ENCODE measurements around the gene TST.

The TST gene

DNA sequence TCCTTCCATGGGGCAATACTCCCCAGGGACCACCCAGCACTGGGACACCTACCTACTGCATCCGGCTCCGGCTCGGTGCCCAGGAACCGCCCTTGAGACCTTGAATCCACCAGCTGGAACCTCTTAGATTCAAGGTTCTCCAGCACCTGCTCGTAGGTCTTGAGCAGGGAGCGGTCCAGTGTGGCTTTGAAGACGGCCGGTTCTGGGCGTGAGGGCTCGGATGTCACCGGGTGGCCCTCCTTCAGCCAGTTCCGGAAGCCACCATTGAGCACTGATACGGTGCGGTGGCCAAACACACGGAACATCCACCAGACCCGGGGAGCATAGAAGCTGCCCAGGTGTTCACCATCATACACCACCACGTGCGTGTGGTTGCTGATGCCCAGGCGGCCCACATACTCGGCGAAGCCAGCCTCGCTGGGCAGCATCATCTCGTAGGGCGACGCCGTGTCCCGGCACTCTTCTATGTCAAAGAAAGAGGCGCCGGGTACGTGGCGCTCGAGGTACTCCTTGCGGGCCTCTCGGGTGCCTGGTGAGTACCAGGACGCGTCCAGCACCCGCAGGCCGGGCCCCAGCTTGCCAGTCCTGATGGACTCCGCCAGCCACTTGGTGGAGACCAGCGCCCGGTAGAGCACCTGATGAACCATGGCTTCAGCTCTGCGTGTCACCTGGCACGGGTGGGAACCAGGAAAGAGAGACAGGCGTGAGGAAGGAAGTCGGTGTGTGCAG is 997 bp downstream of the TST start:
- peak overlapping the region; percentile 88; the same call in 1 of the 2 replicates for H3K4me3 ChIP-seq (ENCODE audit: low read length)
- TF ChIP-seq ZNF274 (IDR thresholded peaks at IDR 0.05; ENCODE audit: low read depth, low read length), result no peak

DNA sequence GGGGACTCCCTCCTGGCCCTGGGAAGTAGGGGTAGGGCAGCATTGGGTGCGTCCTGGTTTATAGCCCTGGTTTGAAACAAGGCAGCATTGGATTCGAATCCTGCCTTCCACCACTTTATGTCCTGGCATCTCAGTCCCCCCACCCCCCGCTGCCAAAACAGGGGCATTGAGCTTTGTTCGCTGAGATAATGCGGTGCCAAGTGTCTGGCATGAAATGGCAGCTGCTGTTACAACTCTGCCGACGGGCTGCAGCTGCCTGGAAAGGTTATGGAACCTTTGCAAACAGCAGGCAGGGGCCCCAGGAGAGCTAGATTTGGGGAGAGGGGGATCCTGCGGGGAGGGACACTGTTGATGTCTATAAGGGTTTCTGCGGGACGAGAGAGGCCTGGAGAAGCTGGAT is 1.9 kb downstream of the TST start:
- no peak overlapping the region for H3K4me3 ChIP-seq (ENCODE audit: low read length)
- no peak for TF ChIP-seq ZNF274 (IDR thresholded peaks at IDR 0.05; ENCODE audit: low read depth, low read length)

DNA sequence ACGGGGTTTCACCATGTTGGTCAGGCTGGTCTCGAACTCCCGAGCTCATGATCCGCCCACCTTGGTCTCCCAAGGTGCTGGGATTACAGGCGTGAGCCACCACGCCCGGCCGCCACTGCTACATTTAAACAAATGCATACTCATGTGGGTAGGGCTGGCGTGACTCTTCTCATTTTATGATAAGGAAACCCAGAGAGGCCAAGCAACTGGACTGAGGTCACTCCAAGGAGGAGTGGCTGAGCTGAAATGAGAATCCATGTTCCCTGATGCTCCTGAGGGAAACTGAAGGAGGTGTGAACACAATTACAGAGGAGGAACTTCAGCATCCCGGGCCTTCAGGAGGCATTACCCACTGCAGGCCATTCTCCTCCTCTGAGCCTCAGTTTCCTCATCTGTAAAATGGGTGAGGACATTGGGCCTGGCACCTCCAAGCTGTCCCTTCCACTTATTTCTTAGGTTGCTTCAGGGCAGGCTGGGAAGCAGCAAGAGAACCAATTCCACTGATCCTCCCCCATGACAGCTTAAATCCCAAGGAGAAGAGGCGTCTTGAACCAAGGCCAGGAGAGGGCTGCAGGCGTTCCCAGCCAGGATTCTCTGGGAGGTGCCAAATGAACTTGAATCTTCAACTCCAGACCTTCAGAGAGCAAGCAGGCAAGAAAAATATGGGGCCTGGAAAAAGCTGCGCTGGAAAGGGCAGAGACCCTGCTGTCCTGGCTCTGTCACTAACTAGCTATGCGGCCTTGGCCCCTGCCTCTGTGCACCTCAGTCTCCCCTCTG is 2.9 kb downstream of the TST start:
- TF ChIP-seq ZNF274 (IDR thresholded peaks at IDR 0.05; ENCODE audit: low read depth, low read length), result no peak
- no peak overlapping the region for H3K4me3 ChIP-seq (ENCODE audit: low read length)

DNA sequence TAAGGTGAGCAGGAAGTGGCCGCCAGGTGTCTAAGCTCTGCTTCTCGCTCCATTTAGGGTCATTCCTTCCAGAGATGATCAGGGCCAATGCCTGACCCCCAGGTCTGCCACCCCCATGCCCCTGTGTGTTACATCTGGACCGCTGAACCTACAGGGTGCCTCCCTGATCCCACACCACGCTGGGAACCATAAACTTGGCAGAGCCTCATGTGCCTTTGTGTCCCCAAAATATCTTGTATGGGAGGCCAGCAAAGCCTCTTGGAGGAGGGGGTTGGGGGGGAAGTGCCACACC is 3.7 kb downstream of the TST start:
- TF ChIP-seq ZNF274 (IDR thresholded peaks at IDR 0.05; ENCODE audit: low read depth, low read length), result no peak
- no peak overlapping the region for H3K4me3 ChIP-seq (ENCODE audit: low read length)

DNA sequence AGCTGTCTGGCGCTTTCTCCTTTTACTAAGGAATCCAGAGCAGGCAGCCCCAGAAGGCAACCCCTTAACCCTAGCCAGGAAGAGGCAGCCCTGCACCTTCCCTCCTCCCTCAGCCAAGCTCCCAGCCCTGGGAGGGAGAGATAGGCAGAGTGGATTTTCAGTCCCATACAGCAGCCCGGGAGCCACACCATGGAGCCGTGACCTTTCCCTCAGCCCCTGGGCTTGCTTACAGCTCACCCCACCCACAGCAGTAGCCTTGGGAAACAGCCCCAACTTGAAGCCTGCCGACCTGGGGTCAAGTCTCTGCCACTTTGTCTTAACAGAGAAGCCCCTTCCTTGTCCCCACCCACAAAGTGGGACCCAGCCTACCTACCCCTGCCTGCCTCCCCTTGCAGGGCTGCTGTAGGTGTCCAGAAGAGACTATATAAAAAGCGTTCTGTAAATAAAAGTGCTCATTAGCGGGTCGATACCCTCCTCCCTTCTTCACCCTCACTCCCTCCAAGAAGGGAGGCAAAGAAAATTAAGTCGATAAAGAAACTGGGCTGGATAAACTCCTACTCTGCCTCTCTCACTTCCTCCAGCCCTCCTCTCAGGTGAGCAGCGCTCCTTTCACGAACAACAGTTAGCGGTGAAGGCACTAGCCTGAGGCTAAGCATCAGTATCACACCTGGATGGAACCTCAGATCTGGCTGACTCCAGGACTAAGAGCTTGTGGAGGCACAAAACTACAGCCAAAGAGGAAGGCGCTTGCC is 4.2 kb downstream of the TST start:
- no peak for TF ChIP-seq ZNF274 (IDR thresholded peaks at IDR 0.05; ENCODE audit: low read depth, low read length)
- no peak overlapping the region for H3K4me3 ChIP-seq (ENCODE audit: low read length)

DNA sequence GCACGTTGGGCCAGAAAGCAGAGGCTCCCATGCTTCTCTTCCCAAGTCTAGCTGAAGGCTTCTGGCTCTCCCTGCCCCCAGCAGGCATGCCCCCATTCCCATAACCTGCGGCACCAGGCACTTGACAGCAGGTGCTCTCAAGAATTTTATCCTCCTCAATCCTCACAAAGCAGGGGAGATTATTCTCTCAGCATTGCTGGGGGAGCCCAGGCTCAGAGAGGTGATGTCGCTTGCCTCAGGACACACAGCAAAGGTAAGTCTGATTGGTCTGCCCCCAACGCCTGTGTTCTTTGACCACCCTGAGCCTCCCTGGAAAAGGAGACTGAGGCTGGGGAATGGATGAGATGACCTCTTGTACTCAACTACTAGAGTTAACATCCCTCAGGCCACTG is 4.8 kb downstream of the TST start:
- no peak for TF ChIP-seq ZNF274 (IDR thresholded peaks at IDR 0.05; ENCODE audit: low read depth, low read length)
- H3K4me3 ChIP-seq (ENCODE audit: low read length), result no peak overlapping the region

DNA sequence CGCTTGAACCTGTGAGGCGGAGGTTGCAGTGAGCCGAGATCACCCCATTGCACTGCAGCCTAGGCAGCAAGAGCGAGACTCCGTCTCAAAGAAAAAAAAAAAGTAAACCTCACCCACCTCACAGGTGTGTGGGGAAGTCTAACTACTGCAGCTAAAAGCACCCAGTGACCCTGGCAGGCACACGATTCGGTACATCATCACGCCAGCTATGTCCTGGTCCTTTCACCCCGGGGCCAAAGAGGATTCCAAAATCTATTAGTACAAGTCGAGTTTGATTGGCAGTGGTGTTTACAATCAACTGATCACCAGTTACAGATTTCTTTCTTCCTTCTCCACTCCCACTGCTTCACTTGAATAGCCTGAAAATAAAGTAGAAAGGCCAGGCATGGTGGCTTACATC is 6.3 kb downstream of the TST start:
- no peak for TF ChIP-seq ZNF274 (IDR thresholded peaks at IDR 0.05; ENCODE audit: low read depth, low read length)
- H3K4me3 ChIP-seq (ENCODE audit: low read length), result no peak overlapping the region

DNA sequence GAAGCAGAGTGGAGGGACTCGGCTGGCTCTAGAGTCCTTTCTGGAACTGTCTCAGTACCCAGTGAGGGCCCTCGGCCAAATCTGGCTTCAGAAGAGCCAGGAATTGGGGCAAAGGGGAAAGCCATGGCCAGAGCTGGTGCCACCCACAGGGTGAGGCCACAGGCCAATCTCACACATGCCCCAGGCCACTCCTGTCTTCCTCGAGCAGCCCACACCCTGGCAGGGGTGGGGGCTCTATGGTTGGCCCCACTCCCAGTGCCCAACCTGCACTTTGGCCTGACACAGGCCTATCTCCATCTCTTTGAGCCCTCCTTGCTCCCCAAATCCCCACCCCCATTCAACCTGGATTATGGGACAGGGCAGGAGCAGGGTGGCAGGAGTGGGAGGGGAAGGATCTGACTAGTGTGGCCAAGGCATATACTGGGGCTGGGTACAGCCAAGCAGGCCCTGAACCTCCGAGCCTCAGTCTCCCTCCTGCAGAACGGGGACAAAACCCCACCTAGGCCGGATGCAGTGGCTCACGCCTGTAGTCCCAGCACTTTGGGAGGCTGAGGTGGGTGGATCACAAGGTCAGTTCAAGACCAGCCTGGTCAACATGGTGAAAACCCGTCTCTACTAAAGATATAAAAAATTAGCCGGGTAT is 6.9 kb downstream of the TST start:
- TF ChIP-seq ZNF274 (IDR thresholded peaks at IDR 0.05; ENCODE audit: low read depth, low read length), result no peak
- H3K4me3 ChIP-seq (ENCODE audit: low read length), result no peak overlapping the region

DNA sequence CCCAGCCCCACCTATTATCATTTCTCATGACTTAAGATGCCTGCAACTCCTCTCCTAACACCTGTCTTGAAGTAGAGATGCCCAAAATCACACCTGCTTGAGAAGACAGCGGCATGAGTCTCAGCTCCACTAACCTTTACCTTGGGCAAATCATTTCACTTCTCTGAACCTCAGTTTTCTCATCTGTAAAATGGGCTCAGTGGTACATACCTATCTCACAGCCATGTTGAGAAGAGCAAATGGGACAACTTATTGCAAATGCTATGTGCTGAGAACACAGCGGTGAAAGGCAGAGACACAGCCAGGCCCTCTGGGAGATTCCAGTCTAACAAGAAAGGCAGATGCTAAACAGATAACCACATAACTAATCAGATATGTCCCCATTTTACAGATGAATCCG is 7.8 kb downstream of the TST start:
- TF ChIP-seq ZNF274 (IDR thresholded peaks at IDR 0.05; ENCODE audit: low read depth, low read length), result no peak
- H3K4me3 ChIP-seq (ENCODE audit: low read length), result no peak overlapping the region

DNA sequence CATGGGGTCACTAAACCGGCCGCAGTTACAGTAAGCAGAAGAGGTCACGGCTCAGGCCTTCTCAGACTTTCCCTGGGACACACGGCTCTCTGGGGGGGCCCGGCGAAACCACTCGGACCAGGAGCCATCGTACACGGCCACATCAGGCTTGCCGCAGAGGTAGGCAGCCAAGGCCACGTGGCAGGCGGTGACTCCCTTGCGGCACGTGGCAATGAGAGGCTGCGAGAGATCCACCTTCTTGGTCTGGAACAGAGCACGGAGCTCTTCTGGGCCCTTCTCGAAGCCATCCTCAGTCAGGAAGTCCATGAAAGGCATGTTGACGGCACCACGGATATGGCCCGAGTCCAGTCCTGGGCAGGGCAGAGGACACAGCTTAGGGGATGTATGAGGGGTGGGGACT is 8.3 kb downstream of the TST start:
- no peak overlapping the region for H3K4me3 ChIP-seq (ENCODE audit: low read length)
- TF ChIP-seq ZNF274 (IDR thresholded peaks at IDR 0.05; ENCODE audit: low read depth, low read length), result no peak

DNA sequence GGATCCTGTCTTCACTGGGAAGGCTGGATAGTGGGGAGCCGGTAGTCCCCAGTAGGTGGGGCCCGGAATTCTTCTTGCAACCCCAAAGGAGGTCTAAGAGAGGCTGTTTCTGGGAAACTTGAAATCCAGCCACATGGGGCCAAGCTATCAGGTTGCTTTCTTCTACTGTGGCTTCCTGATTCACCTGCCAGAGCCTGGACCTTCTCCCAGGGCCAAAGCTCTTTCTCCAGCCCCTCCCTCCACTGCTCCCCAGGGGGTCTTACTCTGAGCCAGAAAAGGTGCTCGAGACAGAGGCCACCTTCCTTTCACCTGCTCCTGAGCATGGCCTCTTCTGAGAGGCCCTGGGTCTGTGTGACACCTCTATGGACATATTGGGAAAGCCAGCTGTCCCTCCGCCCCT is 9.1 kb downstream of the TST start:
- no peak for TF ChIP-seq ZNF274 (IDR thresholded peaks at IDR 0.05; ENCODE audit: low read depth, low read length)
- H3K4me3 ChIP-seq (ENCODE audit: low read length), result no peak overlapping the region

DNA sequence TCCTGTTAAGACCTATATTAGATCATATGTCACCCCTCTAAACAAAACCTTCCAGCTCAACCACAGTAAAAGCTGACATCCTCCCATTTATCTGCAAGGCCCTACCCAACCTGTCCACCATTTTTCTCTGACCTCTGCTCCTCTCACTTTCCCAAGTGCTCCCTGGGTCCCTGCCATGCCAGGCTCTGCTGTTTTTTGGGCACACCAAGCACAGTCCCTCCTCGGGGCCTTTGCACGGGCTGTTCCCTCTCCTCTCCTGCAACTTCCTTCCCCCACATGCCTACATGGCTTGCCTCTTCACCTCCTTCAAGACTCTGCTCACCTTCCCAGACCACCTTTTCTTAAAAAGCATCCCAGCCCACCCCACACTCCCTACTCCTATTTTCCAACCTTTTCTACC is 9.8 kb downstream of the TST start:
- no peak for TF ChIP-seq ZNF274 (IDR thresholded peaks at IDR 0.05; ENCODE audit: low read depth, low read length)
- no peak overlapping the region for H3K4me3 ChIP-seq (ENCODE audit: low read length)

DNA sequence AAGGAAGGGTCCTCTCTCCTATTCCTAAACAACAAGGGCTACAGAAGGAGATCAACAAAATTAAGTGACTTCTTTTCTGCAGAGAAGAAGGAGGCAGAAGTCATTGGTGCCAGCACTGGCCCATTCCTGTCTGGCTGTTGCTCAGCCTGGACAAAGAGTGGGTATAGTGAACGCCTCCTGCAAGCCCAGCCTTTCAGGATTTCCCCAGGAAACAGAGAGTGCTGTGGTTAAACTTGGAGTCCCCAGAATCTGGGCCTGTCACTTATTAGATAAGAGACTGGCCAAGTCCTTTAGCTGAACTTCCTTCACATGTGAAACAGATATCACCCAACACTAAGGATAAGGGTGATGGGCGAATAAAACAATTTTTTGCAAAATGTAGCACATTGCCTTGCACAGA is 10.9 kb downstream of the TST start:
- H3K4me3 ChIP-seq (ENCODE audit: low read length), result no peak overlapping the region
- no peak for TF ChIP-seq ZNF274 (IDR thresholded peaks at IDR 0.05; ENCODE audit: low read depth, low read length)

DNA sequence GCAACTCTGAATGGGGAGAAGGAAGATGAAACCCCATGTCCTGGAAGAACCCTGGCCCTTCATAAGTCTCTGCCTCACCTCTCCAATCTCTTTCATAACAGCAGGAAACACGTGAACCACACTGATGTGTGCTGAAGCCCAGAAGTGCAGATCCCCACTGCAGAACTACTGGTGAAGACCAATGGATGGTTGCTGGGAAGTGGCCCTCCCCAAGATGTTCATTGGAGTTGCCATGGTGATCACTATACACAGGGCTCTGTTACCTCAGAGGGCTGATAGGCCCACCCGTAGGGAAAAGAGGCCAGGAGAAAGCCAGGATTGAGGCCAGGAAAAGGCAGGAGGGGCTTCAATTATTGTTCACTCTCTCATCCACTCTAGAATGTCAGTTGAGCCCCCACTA is 11.6 kb downstream of the TST start:
- no peak overlapping the region for H3K4me3 ChIP-seq (ENCODE audit: low read length)
- no peak for TF ChIP-seq ZNF274 (IDR thresholded peaks at IDR 0.05; ENCODE audit: low read depth, low read length)

Measured in GM08714 (cell line).